MM.1S (cell line): Measurements from ENCODE around the gene OR2T11.

Experiments
- CTCF ChIP-seq: fragments of 300-600 bp; sonication (generic); IDR thresholded peaks from 2 replicates; pipeline ENCODE4 v1.5.1; 2016; ENCODE audit warnings: antibody characterized with exemption, low read length, mixed read lengths
- EZH2 ChIP-seq: fragments of 300-600 bp; sonication (generic); optimal IDR thresholded peaks from 2 replicates; pipeline ENCODE3; 2017; ENCODE audit warnings: low read depth, mild to moderate bottlenecking, antibody characterized with exemption, low read length, mixed read lengths
- EZH2phosphoT487 ChIP-seq: fragments of 300-600 bp; sonication (generic); IDR thresholded peaks from 2 replicates; pipeline ENCODE4 v1.6.1; 2018; ENCODE audit warnings: antibody characterized with exemption, low read length

DNA sequence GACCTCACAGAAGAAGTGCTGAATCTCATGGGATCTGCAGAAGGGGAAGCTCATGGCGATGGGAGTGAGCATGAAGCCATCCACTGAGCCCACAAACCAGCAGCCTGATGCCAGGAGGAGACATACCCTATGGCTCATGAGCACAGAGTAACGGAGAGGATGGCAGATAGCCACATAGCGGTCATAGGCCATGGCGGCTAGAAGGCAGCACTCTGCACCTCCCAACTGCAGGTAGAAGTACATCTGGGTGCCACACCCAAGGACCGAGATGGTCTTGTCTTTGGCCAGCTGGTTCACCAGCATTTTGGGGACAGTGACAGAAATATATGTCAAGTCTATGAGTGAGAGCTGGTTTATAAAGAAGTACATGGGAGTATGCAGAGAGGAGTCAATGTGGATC is 41.7 kb downstream of the OR2T11 start:
- TF ChIP-seq CTCF = no peak
- no peak for TF ChIP-seq EZH2phosphoT487
- no peak for TF ChIP-seq EZH2
